HG03066 (cell line): ENCODE measurements around the gene CCL5.

ENCODE experiments used
- ATAC-seq: cut with Tn5 transposase; IDR thresholded peaks from one replicate; pipeline ENCODE4 v1.9.1; 2021; ENCODE audit warnings: low read depth; ENCODE audit not compliant: unreplicated experiment

The CCL5 gene

DNA sequence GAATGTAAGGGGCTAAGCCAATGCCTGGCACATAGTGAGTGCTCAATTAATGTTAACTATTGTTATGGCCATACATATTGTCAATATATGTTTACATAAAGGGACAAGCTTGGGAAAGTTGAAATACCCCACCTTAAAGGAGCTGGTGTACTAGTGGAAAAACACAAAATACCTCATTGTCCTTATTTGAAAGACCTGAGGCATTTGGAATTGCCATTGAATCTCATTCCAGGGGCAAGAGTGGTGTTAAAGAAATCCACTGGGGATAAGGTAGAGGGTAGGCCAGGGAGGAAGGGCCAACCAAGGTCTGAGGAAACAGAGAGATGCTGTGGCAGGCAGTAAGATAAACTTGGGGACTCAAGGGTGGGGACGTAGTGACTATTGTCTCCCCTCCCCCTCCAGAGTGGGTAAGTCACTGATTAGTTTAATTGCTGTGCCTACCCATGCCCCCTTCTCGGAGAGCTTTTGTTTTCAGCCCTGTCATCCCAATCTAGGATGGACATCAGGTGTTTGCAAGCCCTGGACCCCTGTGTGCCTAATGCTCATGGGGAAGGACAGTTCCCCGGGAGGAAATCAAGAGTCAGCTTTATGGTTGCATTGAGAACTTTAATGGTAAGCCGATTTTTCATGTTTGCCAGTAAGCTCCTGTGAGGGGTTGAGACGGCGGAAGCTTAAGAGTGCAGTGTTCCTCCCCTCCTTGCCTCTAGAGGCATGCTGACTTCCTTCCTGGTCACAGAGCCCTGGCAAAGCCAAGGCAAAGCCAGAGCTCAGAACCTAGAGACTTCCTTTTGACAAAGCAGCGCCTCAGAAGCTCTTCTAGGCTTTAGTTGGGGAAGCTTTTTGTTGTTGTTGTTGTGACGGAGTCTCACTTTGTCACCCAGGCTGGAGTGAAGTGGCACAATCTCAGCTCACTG, 9.0 kb downstream of the CCL5 start:
- ATAC-seq: no peak

DNA sequence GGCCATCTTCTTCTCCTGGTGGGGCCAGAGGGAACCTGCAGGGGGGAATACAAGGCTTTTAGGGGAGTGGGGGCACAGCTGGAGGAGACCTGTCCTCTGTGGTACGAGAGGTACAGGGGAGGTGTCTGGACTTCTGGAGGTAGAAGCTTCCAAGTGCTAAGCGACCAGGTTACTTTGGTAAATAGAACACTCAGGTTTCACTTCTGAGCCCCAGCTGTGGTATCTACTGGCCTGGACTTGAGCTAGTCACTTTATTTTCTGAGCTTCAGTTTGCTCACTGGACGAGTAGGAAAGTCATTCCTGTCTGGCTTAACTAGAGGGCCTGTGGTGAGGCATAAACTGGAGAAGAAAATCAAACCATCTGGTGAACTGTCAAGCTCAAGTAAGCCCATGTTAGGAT, 11.4 kb downstream of the CCL5 start, which contains the start of gene HEATR9:
Gene HEATR9, minus strand, starts transcription at position 155 of the 400 bp plus-strand sequence. Its CDS starts 149 bp downstream, at position 6.
- no peak for ATAC-seq

DNA sequence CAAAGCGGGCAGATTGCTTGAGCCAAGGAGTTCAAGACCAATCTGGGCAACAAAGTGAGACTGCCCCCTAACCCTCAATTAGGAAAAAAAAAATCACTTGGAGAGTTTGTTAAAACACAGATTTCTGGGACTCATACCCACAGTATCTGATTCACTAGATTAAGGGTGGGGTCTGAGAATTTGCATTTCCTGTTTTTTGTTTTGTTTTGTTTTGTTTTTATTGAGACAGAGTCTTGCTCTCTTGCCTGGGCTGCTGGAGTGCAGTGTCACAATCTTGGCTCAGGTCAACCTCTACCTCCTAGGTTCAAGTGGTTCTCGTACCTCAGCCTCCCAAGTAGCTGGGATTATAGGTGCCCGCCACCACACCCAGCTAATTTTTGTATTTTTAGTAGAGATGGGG, 12.6 kb downstream of the CCL5 start:
- ATAC-seq: no peak

DNA sequence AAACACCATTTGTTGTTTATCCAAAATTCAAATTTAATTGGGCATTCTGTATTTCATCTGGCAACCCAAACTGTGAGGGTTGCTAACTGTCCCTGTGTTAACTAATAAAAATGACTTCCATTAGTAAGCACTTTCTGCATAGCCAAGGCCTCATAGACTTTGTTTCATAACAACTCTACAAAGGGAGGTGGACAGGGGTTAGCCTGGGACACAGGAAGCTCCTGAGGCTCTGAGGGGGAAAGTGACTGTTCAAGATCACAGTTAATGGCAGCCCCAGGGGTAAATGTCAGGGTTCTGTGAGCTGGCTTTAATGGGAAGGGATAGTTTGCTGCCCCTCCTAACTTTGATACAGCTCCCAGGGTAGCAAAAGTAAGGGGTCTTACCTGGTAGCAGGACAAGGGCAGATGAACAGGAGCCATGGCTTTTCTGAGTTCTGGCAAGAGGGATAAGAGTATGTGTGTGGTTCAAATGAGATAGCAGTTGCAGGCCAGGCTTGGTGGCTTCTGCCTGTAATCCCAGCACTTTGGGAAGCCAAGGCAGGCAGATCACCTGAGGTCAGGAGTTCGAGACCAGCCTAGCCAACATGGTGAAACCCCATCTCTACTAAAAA, 13.7 kb downstream of the CCL5 start:
- ATAC-seq: no peak

DNA sequence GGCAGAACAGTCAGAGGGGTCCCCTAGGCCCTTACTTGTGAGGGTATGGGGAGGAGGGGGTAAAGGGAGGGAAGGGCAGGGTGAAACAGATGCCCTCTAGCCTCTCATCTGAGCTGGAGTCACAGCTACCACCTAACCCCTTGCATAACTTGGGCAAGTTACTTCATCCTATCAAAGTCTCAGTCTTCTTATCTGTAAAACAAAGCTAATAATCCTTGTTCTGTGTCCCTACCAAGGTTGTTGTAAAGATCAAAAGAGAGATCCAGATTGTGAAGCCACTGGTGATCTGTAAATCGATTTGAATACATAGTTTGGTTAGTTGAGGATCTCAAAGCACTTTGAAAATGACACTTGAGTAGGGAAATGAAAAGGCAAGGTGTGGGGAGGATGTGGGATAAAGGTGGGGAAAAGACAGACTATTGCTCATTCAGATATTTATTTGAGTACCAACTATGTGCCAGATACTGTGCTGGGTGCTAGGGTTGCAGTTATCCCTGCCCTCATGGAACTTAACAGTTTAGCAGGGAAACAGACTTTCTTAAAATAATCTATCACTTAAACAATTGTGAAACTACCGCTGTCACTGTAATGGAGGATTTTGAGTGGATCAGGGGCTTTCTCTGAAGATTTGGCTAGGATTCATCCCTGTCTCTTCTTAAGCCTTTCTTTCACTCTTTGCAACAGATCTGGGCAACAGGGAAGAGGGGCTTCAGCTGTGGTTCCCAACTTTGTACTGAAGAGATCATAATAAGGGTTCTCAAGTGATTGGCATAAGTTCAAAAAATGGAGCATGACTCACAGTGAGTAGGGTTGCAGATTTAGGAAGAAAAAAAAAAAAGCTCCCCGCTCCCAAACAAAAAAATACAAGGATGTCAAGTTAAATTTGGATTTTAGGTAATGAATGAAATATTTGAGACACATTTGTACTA, 14.5 kb downstream of the CCL5 start:
- no peak for ATAC-seq

DNA sequence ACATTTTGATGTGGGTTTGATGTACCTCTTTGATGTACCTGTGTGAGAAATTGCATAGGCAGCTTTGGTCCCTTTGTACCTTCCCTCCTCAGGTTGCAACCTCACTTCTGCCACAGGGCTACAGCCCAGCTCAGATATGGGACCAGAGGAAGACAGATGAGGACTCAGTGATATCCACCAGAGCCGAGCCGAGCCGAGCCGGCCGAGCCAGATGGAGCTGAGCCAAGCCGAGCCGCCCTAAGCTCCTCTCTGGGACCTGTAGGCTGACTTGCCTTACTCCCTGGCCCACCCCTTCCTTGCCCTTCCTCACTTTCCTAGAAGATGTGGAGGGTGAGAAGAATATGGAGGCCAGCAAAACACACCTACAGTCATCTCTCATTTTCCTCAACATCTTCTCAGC, 15.3 kb downstream of the CCL5 start:
- no peak for ATAC-seq

DNA sequence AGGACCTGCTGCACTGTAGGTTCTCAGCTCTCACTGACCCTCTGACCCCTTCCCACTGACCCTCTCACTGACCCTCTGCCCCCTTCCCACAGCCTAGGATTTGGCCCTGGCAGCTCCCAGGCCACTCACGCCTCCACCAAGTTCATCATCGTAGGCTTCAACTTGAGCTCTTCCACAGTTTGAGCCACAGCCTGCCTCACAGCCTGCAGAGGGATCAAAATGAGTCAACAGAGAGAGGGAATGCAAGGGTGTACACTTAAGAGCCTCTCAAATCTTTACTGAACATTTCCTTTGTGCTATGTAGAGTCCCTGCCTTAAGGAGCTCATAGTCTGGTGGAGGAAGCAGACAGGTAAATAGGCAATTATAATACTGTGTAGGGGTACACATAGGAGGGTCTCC, 23.6 kb downstream of the CCL5 start:
- no peak for ATAC-seq

DNA sequence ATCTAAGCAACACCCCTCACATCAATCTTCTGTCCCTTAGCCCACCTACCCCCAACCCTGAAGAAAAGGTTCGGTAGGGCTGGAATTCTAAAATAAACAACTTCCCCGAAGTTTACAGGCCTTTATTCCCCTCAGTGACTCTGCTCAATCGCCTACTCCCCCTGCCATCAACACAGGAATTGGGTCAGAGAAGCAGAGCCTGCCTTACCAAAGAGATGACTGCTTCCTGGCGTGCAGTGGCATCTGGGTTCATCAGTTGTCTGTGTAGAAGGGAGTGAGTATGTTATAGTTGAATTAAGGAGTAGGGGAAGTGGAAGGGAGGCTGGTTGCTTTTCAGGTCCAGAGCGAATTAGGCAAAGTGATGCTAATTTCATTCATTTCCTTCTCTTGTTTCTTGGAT, 24.2 kb downstream of the CCL5 start:
- no peak for ATAC-seq

DNA sequence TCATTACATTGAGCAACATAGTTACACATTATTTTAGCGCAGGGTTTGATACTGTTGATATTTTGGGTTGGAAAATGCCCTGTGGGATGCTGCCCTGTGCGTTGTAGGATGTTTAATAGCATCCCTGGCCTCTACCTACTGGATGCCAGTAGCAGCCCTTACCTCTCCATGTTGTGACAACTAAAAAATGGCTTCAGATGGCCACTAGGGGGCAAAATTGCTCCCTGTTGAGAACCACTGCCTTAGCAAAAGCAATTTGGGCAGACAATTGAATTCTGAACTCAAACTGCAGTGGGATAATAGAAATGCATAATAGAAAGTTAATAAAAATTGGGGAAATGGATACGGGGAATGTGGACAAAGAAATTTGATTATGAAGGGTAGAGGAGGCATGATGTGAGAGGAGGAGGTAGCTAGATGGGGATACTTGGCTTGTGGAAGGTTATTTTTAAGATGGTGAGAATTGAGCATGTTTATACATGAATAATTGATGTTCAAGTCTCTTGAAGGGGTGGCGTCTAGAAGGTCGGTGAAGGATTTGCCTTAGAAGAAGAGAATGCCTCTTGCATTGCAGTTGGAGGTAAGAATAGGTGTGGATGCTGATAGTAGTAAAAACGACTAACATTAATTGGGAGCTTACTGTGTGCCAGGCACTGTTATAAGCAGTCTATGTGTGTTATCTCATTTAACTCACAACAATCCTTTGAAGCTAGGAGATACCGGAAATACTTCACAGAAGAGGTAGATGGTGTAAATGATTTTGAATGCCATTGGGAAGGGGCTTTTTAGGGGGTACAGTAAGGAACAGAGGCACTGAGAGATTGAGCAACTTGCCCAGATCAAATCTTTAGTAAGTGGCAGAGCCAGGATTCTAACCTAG, 30.5 kb downstream of the CCL5 start:
- ATAC-seq: no peak

DNA sequence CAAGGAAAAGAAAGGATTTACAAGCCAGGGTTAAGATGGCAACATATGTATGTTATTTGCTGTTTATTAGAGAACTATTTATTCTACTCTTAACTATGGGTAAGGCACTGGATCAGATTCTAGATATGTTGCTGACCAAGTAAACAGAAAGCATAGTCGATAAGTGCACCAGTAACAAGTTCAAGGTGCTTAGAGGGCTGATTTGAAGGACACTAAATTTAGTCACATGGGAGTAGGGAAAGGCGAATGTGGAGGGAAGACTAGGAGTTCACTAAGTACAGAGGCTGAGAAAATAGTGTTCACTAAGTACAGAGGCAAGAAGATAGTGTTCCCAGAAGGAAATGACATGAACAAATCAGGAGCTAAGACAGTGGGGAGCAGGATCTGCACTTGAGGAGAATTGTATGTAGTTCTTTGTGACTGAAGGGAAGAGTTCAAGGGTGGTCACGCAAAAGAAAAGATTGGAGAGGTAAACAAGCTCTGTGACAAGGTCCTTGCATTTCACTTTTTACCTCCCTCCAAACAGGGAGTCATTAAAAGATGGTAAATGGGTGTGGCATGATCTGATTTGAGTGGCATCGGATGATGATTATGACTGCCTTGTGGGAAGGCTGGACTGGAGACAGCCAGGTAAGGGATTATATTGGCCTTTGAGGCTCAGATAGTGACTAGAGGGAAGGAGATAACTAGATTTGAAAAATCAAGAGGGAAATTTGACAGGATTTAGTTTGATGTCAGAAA, 32.4 kb downstream of the CCL5 start:
- no peak for ATAC-seq

DNA sequence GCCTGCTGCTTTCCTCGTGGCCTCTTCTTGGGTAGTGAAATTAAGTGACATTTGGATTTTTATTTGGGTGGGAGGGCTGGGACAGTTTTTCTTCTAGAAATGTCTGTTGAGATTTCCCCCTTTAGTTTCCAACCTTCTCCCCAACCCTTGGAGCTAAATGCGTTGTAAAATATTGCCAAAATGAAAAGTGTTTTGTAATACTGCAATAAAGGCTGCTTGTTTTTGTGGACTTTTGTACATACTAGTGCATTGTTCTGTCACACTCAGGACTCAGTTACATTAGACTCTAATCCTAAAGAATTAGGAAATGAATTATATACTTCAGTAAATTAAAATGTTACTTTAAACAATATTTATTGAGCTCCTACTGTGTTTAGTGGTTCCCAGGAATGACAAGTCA, 33.2 kb downstream of the CCL5 start:
- no peak for ATAC-seq

DNA sequence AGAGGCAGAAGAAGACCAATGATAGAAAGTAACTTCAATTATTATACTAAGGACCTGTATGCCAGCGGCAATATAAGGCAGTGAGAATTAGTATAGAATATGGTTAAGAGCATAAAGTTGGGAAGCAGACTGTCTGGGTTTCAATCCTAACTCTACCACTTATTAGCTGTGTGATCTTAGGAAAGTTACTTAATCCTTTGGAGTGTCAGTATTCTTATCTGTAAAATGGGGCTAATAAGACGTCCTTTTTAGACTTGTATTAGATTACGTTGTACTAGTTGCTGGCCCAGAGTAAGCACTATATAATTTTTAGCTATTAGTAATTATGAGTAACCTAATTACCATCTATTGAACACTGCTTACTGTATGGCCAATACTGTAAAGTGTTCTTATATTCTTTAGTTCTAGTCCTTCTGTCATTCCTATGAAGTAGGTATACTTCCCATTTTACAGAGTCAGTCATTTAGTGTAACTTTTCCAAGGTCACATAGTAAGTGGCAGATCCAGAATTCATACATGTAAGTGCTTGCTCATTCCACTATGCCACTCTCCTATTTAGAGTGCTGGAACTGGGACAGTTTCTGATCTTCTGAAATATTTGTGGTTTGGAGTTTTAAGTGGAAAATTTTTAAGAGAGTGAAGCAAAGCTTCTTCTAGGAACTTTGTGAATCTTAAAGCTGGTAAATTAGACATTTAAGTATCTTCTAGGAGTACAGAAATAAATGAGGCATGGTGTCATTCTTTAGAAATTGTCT, 33.9 kb downstream of the CCL5 start:
- no peak for ATAC-seq

DNA sequence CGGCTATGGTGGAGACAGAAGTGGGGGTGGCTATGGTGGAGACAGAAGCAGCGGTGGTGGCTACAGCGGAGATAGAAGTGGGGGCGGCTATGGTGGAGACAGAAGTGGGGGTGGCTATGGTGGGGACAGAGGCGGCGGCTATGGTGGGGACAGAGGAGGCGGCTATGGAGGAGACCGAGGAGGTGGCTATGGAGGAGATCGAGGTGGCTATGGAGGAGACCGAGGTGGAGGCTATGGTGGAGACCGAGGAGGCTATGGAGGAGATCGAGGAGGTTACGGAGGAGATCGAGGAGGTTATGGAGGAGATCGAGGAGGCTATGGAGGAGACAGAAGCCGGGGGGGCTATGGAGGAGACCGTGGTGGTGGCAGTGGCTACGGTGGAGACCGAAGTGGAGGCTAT, 35.6 kb downstream of the CCL5 start:
- no peak for ATAC-seq

DNA sequence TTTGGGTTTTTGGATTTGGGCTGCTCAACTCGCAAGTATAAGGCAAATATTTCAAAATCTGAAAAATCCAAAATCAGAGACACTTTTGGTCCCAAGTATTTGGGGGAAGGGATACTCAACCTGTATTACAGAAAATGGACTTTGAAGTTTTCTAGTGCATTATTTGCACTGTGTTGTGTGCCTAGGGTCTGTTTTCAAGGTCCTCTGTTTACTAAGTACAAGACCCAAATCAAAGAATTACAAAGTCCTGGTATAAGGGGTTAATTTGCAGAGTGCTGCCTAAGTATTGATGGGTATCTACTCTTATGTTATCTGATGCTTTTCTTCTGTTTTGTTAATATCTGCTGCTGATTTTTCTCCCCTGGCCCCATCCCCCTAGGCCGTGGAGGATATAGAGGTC, 36.5 kb downstream of the CCL5 start:
- no peak for ATAC-seq

DNA sequence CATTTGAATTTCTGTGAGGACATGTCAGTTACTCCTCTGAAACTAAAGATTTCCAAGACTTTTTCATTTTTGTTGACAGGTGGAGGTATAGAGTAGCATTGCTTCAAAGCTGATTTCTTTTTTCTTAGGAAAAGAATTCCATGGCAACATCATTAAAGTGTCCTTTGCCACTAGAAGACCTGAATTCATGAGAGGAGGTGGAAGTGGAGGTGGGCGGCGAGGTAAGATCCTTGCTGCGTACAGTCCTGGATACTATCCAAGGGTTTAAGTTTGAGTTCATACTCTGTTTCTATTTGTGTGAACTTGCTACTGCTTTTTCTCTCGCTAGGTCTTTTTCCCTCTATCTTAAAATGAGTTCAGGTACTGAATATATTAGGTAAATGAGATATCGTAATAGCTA, 37.9 kb downstream of the CCL5 start:
- ATAC-seq: no peak

DNA sequence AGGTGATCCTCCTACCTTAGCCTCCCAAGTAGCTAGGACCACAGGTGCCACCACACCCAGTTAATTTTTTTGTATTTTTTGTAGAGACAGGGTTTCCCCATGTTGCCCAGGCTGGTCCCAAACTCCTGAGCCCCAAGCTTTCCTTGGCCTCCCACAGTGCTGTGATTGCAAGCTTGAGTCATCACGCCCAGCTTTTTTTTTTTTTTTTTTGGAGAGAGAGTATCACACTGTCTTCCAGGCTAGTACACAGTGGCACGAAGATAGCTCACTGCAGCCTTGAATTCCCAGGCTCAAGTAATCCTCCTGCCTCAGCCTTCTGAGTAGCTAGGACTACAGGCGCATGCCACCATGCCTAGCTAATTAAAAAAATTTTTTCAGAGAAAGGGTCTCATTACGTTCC, 38.7 kb downstream of the CCL5 start:
- no peak for ATAC-seq

DNA sequence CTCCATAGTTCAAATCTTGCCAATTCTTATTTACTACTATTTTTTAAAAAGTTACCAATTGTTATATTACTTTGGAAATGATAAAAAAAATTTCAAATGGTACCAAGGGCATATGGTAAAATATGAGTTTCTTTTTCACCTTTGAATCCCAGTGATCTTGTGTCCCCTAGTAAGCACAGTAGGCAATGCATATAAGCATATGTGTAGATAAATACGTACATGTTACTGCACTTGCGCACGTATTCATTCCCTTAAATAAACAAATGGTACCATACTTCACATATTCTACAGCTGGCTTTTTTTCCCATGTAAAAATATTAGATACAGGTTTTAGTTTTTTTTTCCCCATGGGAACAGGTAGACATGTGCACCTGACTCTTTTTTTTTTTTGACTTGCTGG, 39.1 kb downstream of the CCL5 start:
- ATAC-seq: no peak

DNA sequence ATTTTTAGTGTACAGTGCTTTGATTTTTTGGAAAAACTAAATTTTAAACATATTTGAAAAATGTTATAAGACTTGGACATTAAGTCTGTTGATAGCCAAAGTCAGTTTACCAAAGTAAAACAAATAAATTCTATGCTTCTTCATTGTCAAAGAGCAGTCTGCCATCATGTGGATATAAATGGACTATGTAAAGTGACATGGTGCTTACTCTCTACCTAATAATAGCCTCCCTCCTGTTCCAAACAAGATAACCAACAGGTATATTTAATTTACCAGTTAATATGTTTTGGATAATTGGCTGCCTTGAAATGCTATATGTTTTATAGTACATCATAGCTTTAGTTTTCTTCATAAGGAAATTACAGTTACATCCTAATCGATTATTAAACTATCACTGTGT, 55.0 kb downstream of the CCL5 start:
- no peak for ATAC-seq
